Caco-2 (cell line): ENCODE results near the gene ZRANB3. TPM values are rescaled to one million over a fixed set of nuclear protein-coding genes. Genes with fewer than 3 reads are reported as not detected.

Source experiments
- BruUV-seq: library from RNA; stranded (reverse); fragments of 400-500 nt; replicated peaks from 2 replicates; lab custom pipeline; 2021; lab: Mats Ljungman, UMichigan
- CTCF ChIA-PET: fragments of 300-600 bp; sonication (Branson Sonifier 250); formaldehyde crosslinking; loops from one replicate; lab custom pipeline; 2022; ENCODE audit warnings: antibody characterized with exemption; lab: Charles Lee
- POLR2A ChIA-PET: fragments of 300-600 bp; sonication (Branson Sonifier 250); formaldehyde crosslinking; loops from one replicate; lab custom pipeline; 2022; ENCODE audit warnings: antibody characterized with exemption; lab: Charles Lee
- DNase-seq, 2 experiments: peaks; one replicate each; pipeline versions ENCODE4 v3.0.0 to v3.0.0-alpha.2; 2020 to 2022
- H3K27me3 ChIP-seq: replicated peaks from 2 replicates; pipeline ENCODE4 v1.6.0; 2011; ENCODE audit warnings: low read length; ENCODE audit not compliant: control insufficient read depth, insufficient read depth
- H3K36me3 ChIP-seq: 2 replicates; pipeline ENCODE4 v1.5.1; 2011; ENCODE audit warnings: low read length; ENCODE audit not compliant: control insufficient read depth, insufficient read depth
- H3K4me1 ChIP-seq: fragments of 250-450 bp; sonication (Bioruptor Pico); 2 replicates; pipeline ENCODE4 v1.5.1; 2020; ENCODE audit warnings: mild to moderate bottlenecking
- H3K4me3 ChIP-seq: 2 replicates; pipeline ENCODE4 v1.5.1; 2011; ENCODE audit warnings: low read depth, mild to moderate bottlenecking, control low read depth, low read length
- H3K9me3 ChIP-seq: fragments of 250-450 bp; sonication (Bioruptor Pico); 2 replicates; pipeline ENCODE4 v1.5.1; 2020; ENCODE audit warnings: mild to moderate bottlenecking, moderate library complexity
- H3K27ac Mint-ChIP-seq: one replicate; pipeline ENCODE4 v1.8.0; 2022; ENCODE audit warnings: mixed read lengths; ENCODE audit not compliant: unreplicated experiment
- H3K27me3 Mint-ChIP-seq: one replicate; pipeline ENCODE4 v1.8.0; 2022; ENCODE audit warnings: mixed read lengths; ENCODE audit not compliant: insufficient read depth, unreplicated experiment
- H3K36me3 Mint-ChIP-seq: one replicate; pipeline ENCODE4 v1.8.0; 2022; ENCODE audit warnings: mild to moderate bottlenecking, mixed read lengths; ENCODE audit not compliant: insufficient read depth, unreplicated experiment
- H3K4me1 Mint-ChIP-seq: one replicate; pipeline ENCODE4 v1.8.0; 2022; ENCODE audit warnings: low read depth, mixed read lengths; ENCODE audit not compliant: unreplicated experiment
- H3K4me3 Mint-ChIP-seq: one replicate; pipeline ENCODE4 v1.8.0; 2022; ENCODE audit warnings: mild to moderate bottlenecking, moderate library complexity, mixed read lengths; ENCODE audit not compliant: unreplicated experiment
- H3K9me3 Mint-ChIP-seq: one replicate; pipeline ENCODE4 v1.8.0; 2022; ENCODE audit warnings: mixed read lengths; ENCODE audit not compliant: unreplicated experiment
- intact Hi-C: fragments of 100-400 bp; cut with micrococcal nuclease; formaldehyde crosslinking; loops from one replicate; pipeline ENCODE4 v1.10.0; 2022; ENCODE audit not compliant: unreplicated experiment
- total RNA-seq: library from RNA; stranded (reverse); gene quantifications from 2 replicates; pipeline ENCODE4 v1.2.3, GENCODE V29; 2022
- TF ChIP-seq, protein P1 (sequence below), 2 experiments: fragments of 200-600 bp in 1 of 2; IDR thresholded peaks; 1 replicate in 1 of 2; 2 replicates in 1 of 2; pipeline versions ENCODE4 v1.5.1 to v1.8.0; 2011 to 2022; ENCODE audit warnings: antibody characterized with exemption in 1 of 2, control low read depth in 1 of 2, inconsistent platforms in 1 of 2, low read depth in 1 of 2, low read length in 1 of 2, mild to moderate bottlenecking in 1 of 2, moderate library complexity in 1 of 2; ENCODE audit not compliant: insufficient read depth in 1 of 2, severe bottlenecking in 1 of 2, unreplicated experiment in 1 of 2

Gene ZRANB3
- total RNA-seq, 1 experiment from 2014 or later: 17.0 TPM

DNA sequence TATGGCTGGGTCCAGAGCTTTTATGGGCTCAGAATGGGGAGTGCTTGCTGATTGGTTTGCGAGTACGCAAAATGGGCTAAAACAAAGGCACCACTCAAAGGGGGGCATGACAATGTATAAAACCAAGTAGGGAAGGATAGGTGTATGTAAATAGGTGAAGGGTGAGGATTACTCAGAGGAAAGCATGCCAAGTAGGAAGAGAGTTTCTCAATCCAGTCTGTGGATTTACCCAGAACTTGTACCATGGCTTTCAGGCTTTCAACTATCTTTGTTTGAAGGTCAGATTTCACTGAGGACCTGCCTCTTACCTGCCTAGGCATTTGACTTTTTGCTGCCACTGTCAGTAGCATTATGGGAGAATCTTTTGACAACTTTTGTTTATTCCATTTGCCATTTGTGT is 386.7 kb downstream of the ZRANB3 start:
- no peak overlapping the region for H3K4me3 Mint-ChIP-seq
- no TSS peak for BruUV-seq
- CTCF ChIA-PET: no interaction called here
- H3K9me3 Mint-ChIP-seq: peaks cover 28% of the 10 kb centered on the region
- H3K4me3 ChIP-seq: no peak overlapping the region
- intact Hi-C loops: no loop called here
- POLR2A ChIA-PET: no interaction called here
- peaks cover 11% of the 10 kb centered on the region; the same call in 1 of the 2 replicates for H3K9me3 ChIP-seq
- H3K36me3 Mint-ChIP-seq: peaks cover 45% of the 10 kb centered on the region
- no peak for DNase-seq
- H3K27me3 ChIP-seq: no peaks in the 10 kb centered on the region
- no peak overlapping the region for H3K27ac Mint-ChIP-seq
- TF ChIP-seq, protein P1, sequence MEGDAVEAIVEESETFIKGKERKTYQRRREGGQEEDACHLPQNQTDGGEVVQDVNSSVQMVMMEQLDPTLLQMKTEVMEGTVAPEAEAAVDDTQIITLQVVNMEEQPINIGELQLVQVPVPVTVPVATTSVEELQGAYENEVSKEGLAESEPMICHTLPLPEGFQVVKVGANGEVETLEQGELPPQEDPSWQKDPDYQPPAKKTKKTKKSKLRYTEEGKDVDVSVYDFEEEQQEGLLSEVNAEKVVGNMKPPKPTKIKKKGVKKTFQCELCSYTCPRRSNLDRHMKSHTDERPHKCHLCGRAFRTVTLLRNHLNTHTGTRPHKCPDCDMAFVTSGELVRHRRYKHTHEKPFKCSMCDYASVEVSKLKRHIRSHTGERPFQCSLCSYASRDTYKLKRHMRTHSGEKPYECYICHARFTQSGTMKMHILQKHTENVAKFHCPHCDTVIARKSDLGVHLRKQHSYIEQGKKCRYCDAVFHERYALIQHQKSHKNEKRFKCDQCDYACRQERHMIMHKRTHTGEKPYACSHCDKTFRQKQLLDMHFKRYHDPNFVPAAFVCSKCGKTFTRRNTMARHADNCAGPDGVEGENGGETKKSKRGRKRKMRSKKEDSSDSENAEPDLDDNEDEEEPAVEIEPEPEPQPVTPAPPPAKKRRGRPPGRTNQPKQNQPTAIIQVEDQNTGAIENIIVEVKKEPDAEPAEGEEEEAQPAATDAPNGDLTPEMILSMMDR (IDR thresholded peaks at IDR 0.05; ENCODE audit: insufficient read depth in 1 of 2, low read depth in 1 of 2, low read length in 1 of 2, severe bottlenecking in 1 of 2, unreplicated experiment in 1 of 2): no peak
- H3K27me3 Mint-ChIP-seq: no peaks in the 10 kb centered on the region
- 0 out of 2 replicates have a peak, but pooled peaks cover 2% of the 10 kb centered on the region for H3K4me1 ChIP-seq
- no peaks in the 10 kb centered on the region for H3K4me1 Mint-ChIP-seq
- peaks cover 2% of the 10 kb centered on the region; the same call in 1 of the 2 replicates for H3K36me3 ChIP-seq

DNA sequence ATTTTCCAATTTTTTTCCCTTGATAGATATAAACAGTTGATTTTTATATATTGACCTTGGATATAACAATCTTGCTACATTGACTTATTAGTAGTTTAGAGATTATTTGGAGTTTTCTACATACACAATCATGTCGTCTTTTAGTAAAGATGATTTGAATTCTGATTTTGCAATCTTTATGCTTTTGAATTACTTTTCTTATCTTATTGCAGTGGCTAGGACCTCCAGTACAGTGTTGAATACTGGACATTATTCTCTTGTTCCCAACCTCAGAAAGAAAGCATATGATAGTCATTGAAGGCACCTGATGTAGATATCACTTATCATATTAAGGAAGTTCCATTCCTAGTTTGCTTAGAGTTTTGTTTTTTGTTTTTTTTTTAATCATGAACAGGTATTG is 388.7 kb downstream of the ZRANB3 start:
- Histone ChIP-seq H3K4me3 (no peak overlapping the region), H3K36me3 (peaks cover 2% of the 10 kb centered on the region; the same call in 1 of the 2 replicates), H3K4me1 (no peaks in the 10 kb centered on the region), H3K27me3 (no peaks in the 10 kb centered on the region), H3K9me3 (peaks cover 11% of the 10 kb centered on the region; the same call in 1 of the 2 replicates)
- H3K4me3 Mint-ChIP-seq: no peak overlapping the region
- no peaks in the 10 kb centered on the region for H3K27me3 Mint-ChIP-seq
- no TSS peak for BruUV-seq
- H3K36me3 Mint-ChIP-seq: peaks cover 45% of the 10 kb centered on the region
- ChIA-PET CTCF (no interaction called here), POLR2A (no interaction called here)
- H3K4me1 Mint-ChIP-seq: no peaks in the 10 kb centered on the region
- DNase-seq: no peak
- intact Hi-C loops: no loop called here
- TF ChIP-seq, protein P1 (IDR thresholded peaks at IDR 0.05; ENCODE audit: insufficient read depth in 1 of 2, low read depth in 1 of 2, low read length in 1 of 2, severe bottlenecking in 1 of 2, unreplicated experiment in 1 of 2): no peak
- H3K9me3 Mint-ChIP-seq: peaks cover 28% of the 10 kb centered on the region
- H3K27ac Mint-ChIP-seq: no peak overlapping the region

DNA sequence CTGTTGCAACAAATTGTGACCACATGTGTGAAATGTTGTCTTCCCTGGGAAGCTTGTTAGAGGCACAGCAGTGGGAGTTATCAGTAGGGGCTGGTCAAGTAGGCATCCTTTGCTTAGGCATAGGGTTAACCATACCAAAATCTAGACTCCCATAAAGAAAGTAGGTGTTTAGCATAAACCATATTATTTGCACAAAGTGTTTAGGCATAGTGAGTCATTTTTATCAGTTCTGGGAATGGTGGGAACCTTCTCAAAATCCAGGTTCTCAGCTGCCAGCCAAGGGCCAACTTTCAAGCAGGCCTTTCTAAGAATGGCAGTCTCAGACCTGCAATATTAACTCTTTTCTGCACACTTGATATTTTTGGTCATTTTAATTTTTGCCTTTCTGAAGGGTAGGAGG is 390.4 kb downstream of the ZRANB3 start:
- intact Hi-C loops: no loop called here
- Histone ChIP-seq H3K36me3 (peaks cover 2% of the 10 kb centered on the region; the same call in 1 of the 2 replicates), H3K4me3 (no peak overlapping the region), H3K9me3 (peaks cover 11% of the 10 kb centered on the region; the same call in 1 of the 2 replicates), H3K4me1 (0 out of 2 replicates have a peak, but pooled peaks cover 4% of the 10 kb centered on the region), H3K27me3 (no peaks in the 10 kb centered on the region)
- Mint-ChIP-seq H3K27ac (no peak overlapping the region), H3K36me3 (peaks cover 59% of the 10 kb centered on the region), H3K4me1 (no peaks in the 10 kb centered on the region), H3K27me3 (no peaks in the 10 kb centered on the region), H3K4me3 (no peak overlapping the region), H3K9me3 (peaks cover 28% of the 10 kb centered on the region)
- BruUV-seq: no TSS peak
- TF ChIP-seq, protein P1 (IDR thresholded peaks at IDR 0.05; ENCODE audit: insufficient read depth in 1 of 2, low read depth in 1 of 2, low read length in 1 of 2, severe bottlenecking in 1 of 2, unreplicated experiment in 1 of 2): no peak
- DNase-seq: no peak
- CTCF ChIA-PET: no interaction called here
- POLR2A ChIA-PET: no interaction called here
